PFSK-1 (cell line): ENCODE data around the gene UBE2E1.

ENCODE experiments used
- FOXP2 ChIP-seq: optimal IDR thresholded peaks from 2 replicates; pipeline ENCODE3; 2011; ENCODE audit warnings: borderline replicate concordance, control low read depth, inconsistent platforms; ENCODE audit not compliant: insufficient read depth; ENCODE audit errors: extremely low read length, extremely low read depth
- POLR2AphosphoS5 ChIP-seq: IDR thresholded peaks from 2 replicates; pipeline ENCODE4 v1.6.1; 2012; ENCODE audit warnings: low read depth, mild to moderate bottlenecking, control low read depth, low read length, moderate library complexity
- REST ChIP-seq, 2 experiments: IDR thresholded peaks; 2 replicates each; pipeline versions ENCODE4 v1.6.1 to v1.8.0; 2011 to 2012; ENCODE audit warnings: low read depth in 2 of 2, low read length in 2 of 2, control low read depth in 1 of 2, inconsistent platforms in 1 of 2, mild to moderate bottlenecking in 1 of 2, moderate library complexity in 1 of 2; ENCODE audit not compliant: insufficient read depth in 1 of 2
- SIN3A ChIP-seq: IDR thresholded peaks from 2 replicates; pipeline ENCODE4 v1.6.1; 2012; ENCODE audit warnings: mild to moderate bottlenecking, low read length, moderate library complexity, borderline replicate concordance; ENCODE audit not compliant: insufficient read depth
- TAF1 ChIP-seq: IDR thresholded peaks from 2 replicates; pipeline ENCODE4 v1.6.1; 2012; ENCODE audit warnings: low read length, control low read depth, borderline replicate concordance; ENCODE audit not compliant: insufficient read depth

The UBE2E1 gene

GRCh38 chr3:23894254-23895061, 88.7 kb downstream of the UBE2E1 start:
- no peak for TF ChIP-seq POLR2AphosphoS5
- TF ChIP-seq TAF1: no peak
- no peak for TF ChIP-seq SIN3A
- TF ChIP-seq REST (IDR thresholded peaks at IDR 0.05; ENCODE audit: insufficient read depth in 1 of 2, low read depth in 2 of 2, low read length in 2 of 2): no peak

GRCh38 chr3:23895181-23895580, 89.4 kb downstream of the UBE2E1 start:
- TF ChIP-seq POLR2AphosphoS5: no peak
- TF ChIP-seq FOXP2: no peak
- no peak for TF ChIP-seq REST (IDR thresholded peaks at IDR 0.05; ENCODE audit: insufficient read depth in 1 of 2, low read depth in 2 of 2, low read length in 2 of 2)
- TF ChIP-seq SIN3A: no peak
- TF ChIP-seq TAF1: no peak

- no peak for TF ChIP-seq REST (IDR thresholded peaks at IDR 0.05; ENCODE audit: insufficient read depth in 1 of 2, low read depth in 2 of 2, low read length in 2 of 2)
- no peak for TF ChIP-seq SIN3A
- no peak for TF ChIP-seq POLR2AphosphoS5
- no peak for TF ChIP-seq TAF1
- no peak for TF ChIP-seq FOXP2
Observed at GRCh38 chr3:23900744-23901143, 95.0 kb downstream of the UBE2E1 start.

GRCh38 chr3:23904545-23904944, 98.8 kb downstream of the UBE2E1 start:
- TF ChIP-seq SIN3A: no peak
- no peak for TF ChIP-seq TAF1
- TF ChIP-seq FOXP2: no peak
- no peak for TF ChIP-seq POLR2AphosphoS5
- no peak for TF ChIP-seq REST (IDR thresholded peaks at IDR 0.05; ENCODE audit: insufficient read depth in 1 of 2, low read depth in 2 of 2, low read length in 2 of 2)

GRCh38 chr3:23909341-23909740, 103.6 kb downstream of the UBE2E1 start:
- TF ChIP-seq POLR2AphosphoS5 (no peak), FOXP2 (no peak), TAF1 (no peak), SIN3A (no peak), REST (IDR thresholded peaks at IDR 0.05; ENCODE audit: insufficient read depth in 1 of 2, low read depth in 2 of 2, low read length in 2 of 2) (no peak)
